Retinal pigment epithelial cell (primary cell): ENCODE results near the gene SLC26A8.
"Not testable (repeated sequence)": the region's sequence is repeated elsewhere in the genome, so short reads cannot be mapped to it uniquely, and the experiment has no call there.

ENCODE experiments used
- DNase-seq: peaks from one replicate; pipeline ENCODE4 v3.0.0-alpha.2; 2010; ENCODE audit warnings: low read depth
- H3K4me3 ChIP-seq: 2 replicates; pipeline ENCODE4 v1.5.1; 2011; ENCODE audit warnings: mild to moderate bottlenecking, low read length, control low read depth, moderate library complexity
- TF ChIP-seq, protein P1 (sequence below): conservative IDR thresholded peaks from 2 replicates; pipeline ENCODE4 v1.5.1; 2011; ENCODE audit warnings: low read depth, low read length, control low read depth, inconsistent platforms

The SLC26A8 gene

DNA sequence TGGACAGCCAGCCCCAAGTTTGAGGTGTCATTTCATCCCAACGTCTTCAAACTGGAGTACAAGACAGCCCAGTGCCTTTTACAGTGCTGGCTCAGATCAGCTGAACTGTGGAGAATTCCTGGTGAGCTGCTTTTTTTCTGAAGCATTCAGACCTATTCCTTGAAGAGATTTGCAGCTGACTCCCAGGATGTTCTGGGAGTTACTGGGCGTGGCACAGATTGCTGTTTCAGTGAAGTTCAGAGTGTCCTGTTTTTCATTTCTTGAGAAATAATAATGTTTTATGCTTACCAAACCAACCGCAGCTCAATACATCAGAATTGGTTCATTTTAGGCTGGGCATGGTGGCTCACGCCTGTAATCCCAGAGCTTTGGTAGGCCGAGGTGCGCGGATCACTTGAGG lies 70.1 kb downstream of the SLC26A8 start:
- DNase-seq, result no peak

DNA sequence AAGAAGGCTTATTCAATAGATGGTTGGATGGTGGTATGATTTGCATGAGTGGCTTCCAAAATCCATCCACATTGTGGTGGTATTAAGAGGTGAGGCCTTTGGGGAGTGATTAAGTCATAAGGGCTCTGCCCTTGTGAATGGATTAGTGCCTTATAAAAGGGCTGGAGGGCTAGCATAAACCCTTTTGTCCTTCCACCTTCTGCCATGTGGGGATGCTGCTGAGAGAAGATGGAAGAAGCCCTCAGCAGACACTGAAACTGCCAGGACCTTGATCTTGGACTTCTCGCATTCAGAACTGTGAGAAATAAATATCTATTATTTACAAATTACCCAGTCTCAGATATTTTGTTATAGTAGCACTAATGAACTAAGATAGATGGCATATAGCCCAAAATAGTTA lies 75.7 kb downstream of the SLC26A8 start:
- DNase-seq, result no peak
- TF ChIP-seq, protein P1, sequence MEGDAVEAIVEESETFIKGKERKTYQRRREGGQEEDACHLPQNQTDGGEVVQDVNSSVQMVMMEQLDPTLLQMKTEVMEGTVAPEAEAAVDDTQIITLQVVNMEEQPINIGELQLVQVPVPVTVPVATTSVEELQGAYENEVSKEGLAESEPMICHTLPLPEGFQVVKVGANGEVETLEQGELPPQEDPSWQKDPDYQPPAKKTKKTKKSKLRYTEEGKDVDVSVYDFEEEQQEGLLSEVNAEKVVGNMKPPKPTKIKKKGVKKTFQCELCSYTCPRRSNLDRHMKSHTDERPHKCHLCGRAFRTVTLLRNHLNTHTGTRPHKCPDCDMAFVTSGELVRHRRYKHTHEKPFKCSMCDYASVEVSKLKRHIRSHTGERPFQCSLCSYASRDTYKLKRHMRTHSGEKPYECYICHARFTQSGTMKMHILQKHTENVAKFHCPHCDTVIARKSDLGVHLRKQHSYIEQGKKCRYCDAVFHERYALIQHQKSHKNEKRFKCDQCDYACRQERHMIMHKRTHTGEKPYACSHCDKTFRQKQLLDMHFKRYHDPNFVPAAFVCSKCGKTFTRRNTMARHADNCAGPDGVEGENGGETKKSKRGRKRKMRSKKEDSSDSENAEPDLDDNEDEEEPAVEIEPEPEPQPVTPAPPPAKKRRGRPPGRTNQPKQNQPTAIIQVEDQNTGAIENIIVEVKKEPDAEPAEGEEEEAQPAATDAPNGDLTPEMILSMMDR, result peak; percentile 44
- H3K4me3 ChIP-seq, result no peak overlapping the region

More for the DNA sequence above, 70.1 kb downstream of the SLC26A8 start:
- TF ChIP-seq, protein P1, result no peak
- H3K4me3 ChIP-seq, result no peak overlapping the region

DNA sequence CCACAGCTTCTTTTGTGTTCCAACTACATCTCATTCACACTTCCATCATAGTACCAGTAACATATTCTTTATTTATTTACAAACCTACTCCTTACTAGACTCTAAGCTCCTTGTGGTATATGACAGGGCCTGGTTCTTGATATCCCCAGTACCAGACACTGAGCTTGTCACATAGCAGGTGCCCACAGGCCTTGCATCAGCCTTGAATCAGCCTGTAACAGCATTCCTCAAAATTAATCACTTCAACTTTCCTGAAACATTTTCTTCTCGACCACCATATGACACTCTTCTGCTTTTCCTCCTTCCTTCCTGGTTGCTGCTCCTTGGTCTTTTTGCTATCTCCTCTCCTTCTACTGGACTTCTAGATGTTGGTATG lies 78.8 kb downstream of the SLC26A8 start:
- TF ChIP-seq, protein P1, result no peak
- DNase-seq, result no peak
- H3K4me3 ChIP-seq, result no peak overlapping the region

DNA sequence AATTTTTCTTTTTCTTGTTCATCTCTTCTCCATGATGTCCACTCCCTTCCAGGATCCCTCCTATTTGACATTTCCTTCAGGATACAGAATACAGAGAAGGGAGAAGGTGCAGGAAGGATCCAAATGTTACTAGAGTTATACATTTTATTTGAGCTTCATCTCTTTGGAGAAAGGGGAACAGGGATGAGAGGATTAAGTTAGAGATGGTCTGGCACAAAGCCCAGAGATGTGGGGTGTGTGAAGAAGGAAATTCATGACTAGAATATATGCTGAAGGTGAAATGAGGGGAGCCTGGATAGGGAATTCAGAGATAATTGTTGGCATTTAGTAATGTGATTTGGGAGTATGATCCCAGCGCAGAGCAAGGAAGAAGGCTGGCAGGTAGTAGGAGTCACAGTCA lies 81.1 kb downstream of the SLC26A8 start:
- TF ChIP-seq, protein P1, result no peak
- DNase-seq, result no peak

DNA sequence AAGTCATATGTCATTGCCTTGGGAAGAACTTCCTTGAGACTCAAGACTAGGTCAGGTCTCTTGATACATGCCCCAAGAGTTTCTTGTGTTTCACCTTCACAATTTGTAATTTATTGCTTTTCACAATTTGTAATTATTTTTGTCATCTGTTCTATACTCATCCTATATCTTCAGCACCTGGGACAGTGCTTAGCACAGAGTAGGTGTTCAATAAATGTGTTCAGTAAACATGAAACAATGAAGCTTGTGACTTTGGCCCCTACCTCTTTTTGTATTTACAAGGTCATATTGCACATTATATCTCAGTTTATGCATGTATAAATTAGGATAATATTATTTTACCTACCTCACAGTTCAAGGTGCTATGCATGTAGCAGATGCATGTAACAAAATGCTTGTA lies 82.1 kb downstream of the SLC26A8 start:
- no peak for DNase-seq
- no peak overlapping the region for H3K4me3 ChIP-seq
- TF ChIP-seq, protein P1, result no peak

More for the DNA sequence above, 81.1 kb downstream of the SLC26A8 start:
- H3K4me3 ChIP-seq, result no peak overlapping the region

DNA sequence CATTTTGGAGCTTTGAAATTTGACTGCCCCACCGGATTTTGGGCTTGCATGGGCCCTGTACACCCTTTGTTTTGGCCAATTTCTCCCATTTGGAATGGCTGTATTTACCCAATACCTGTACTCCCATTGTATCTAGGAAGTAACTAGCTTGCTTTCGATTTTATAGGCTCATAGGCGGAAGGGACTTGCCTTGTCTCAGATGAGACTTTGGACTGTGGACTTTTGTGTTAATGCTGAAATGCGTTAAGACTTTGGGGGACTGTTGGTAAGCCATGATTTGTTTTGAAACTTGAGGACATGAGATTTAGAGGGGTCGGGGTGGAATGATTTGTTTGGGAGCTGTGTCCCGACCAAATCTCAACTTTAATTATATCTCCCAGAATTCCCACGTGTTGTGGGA lies 83.3 kb downstream of the SLC26A8 start:
- not testable (repeated sequence) for H3K4me3 ChIP-seq, DNase-seq

DNA sequence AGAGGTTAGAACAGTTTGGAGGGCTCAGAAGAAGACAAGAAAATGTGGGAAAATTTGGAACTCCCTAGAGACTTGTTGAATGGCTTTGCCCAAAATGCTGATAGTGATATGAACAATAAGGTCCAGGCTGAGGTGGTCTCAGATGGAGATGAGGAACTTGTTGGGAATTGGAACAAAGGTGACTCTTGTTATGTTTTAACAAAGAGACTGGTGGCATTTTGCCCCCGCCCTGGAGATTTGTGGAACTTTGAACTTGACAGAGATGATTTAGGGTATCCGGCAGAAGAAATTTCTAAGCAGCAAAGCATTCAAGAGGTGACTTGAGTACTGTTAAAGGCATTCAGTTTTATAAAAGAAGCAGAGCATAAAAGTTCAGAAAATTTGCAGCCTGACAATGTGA lies 84.4 kb downstream of the SLC26A8 start:
- H3K4me3 ChIP-seq, DNase-seq: not testable (repeated sequence)

DNA sequence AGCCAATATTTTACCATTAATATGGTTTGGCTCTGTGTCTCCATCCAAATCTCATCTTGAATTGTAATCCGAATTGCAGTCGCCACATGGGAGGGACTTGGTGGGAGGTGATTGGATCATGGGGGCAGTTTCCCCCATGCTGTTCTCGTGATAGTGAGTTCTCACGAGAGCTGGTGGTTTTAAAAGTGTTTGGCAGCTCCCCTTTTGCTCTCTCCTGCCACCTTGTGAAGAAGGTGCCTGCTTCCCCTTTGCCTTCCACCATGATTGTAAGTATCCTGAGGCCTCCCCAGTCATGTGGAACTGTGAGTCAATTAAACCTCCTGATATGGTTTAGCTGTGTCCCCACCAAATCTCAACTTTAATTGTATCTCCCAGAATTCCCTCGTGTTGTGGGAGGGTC lies 85.2 kb downstream of the SLC26A8 start:
- not testable (repeated sequence) for DNase-seq, H3K4me3 ChIP-seq

DNA sequence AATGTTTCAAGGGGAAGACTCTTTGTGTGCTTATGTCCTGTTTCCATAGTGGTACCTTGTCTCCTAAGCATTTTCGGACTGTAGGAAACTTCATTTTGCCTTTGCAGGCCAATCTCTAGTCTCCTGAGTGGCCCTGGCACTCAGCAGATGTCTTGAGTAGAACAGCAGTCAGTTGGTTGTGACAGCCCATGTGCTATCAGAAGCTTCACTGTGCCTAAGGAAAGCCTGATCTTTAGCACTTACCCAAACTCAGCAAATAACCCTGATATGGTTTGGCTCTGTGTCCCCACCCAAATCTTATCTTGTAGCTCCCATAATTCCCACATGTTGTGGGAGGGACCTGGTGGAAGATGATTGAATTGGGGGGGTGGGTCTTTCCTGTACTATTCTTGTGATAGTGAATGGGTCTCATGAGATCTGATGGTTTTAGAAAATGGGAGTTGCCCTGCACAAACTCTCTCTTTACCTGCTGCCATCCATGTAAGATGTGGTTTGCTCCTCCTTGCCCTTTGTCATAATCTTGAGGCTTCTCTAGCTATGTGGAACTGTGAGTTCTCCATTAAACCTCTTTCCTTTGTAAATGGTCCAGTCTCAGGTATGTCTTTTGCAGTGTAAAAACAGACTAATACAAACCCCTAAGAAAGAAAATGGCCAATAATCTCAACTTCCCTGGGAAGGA lies 87.6 kb downstream of the SLC26A8 start:
- H3K4me3 ChIP-seq, result no peak overlapping the region
- TF ChIP-seq, protein P1, result no peak
- DNase-seq, result no peak
